ENCODE measurements around the gene PTPRT.
"Not testable (repeated sequence)": the region's sequence is repeated elsewhere in the genome, so short reads cannot be mapped to it uniquely, and the experiment has no call there.

DNA sequence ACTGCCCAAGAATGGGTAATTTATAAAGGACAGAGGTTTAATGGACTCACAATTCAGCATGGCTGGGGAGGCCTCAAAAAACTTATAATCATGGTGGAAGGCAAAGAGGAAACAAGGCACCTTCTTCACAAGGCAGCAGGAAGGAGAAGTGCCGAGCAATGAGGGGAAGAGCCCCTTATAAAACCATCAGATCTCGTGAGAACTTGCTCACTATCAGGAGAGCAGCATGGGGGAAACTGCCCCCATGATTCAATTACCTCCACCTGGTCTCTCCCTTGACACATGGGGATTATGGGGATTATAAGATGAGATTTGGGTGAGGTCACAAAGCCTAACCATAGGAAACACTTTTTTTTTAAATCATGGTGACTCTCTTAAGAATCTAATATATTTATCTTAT lies 278.9 kb downstream of the PTPRT start:
- TF ChIP-seq, protein P1, sequence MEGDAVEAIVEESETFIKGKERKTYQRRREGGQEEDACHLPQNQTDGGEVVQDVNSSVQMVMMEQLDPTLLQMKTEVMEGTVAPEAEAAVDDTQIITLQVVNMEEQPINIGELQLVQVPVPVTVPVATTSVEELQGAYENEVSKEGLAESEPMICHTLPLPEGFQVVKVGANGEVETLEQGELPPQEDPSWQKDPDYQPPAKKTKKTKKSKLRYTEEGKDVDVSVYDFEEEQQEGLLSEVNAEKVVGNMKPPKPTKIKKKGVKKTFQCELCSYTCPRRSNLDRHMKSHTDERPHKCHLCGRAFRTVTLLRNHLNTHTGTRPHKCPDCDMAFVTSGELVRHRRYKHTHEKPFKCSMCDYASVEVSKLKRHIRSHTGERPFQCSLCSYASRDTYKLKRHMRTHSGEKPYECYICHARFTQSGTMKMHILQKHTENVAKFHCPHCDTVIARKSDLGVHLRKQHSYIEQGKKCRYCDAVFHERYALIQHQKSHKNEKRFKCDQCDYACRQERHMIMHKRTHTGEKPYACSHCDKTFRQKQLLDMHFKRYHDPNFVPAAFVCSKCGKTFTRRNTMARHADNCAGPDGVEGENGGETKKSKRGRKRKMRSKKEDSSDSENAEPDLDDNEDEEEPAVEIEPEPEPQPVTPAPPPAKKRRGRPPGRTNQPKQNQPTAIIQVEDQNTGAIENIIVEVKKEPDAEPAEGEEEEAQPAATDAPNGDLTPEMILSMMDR (IDR thresholded peaks at IDR 0.05) = not testable (repeated sequence)
- not testable (repeated sequence) for TF ChIP-seq SIN3A (IDR thresholded peaks at IDR 0.05; ENCODE audit: borderline replicate concordance, insufficient read depth, low read depth, low read length)

All from Panc1 (cell line).